ENCODE measurements around the gene ARAP1. TPM values are rescaled to one million over a fixed set of nuclear protein-coding genes. Genes with fewer than 3 reads are reported as not detected.

The ARAP1 gene
- total RNA-seq, 1 experiment from 2014 or later: 86.2 TPM

DNA sequence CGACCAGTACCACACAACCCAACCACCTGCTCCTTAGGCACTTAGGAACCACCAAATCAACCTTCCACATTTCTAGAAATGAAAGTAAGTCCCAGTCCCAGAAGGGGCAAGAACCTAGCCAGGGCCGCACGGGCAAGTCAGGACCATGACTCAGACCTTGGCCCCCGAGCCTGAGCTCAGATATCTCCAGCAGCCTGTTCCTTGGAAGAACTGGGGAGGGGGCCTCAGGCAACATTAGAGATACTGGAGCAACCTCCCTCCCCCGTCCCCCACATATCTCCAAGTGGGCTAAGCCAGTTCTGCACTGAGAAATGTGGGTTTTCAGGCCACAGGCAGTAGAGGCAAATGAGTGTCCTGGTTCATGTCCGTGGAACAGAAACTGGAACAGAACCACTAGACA, 7.7 kb downstream of the ARAP1 start:
- no peak for ATAC-seq
- CTCF ChIA-PET: no interaction called here
- POLR2A ChIA-PET (ENCODE audit: unreplicated experiment): no interaction called here

DNA sequence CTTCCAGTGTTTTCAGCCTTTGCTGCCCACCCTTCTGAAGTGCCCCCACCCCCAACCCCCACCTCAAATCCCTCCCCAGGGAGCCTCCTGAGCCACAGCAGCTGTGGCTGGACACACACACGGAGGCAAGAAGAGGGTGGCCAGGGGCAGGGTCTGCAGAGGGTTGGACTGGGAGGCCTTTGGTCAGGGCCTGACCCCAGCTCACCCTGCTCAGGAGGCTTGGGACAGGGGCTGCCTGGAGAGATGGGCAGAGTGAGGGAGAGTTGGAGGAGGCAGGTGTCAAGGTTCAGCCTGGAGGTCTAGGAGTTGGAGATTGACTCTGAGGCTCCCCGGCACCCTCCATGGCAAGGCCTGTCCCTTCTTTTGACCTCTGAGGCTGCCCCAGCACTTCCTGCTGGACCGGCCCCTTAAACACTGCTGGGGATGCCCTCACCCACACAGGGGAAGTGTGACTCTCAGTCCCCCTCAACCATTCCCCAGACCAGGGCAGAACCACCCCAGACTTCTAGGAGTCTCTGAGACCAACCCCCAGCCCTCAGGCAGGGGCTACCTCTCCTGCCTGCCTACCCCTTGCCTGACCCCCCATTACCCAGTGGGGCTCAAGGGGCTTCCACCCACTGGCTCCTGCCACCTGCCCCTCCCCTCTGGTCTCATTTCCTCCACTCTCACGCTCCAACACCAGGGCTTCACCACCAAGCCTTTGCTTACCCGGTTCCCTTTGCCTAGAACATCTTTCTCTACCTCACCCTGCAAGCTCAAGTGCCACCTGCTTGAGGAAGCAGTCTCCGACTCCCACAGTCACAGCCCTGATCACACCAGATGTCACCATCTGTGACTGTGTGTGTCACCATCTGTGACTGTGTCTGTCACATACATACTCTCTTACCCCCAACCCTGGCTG, 8.6 kb downstream of the ARAP1 start:
- Histone ChIP-seq H3K36me3 (ENCODE audit: low read depth, low read length) (no peaks in the 10 kb centered on the region), H3K9me3 (ENCODE audit: low read length) (no peaks in the 10 kb centered on the region), H3F3A (ENCODE audit: low read length, unreplicated experiment) (no peaks in the 10 kb centered on the region), H3K4me2 (ENCODE audit: low read length) (no peak overlapping the region), H3K4me1 (ENCODE audit: insufficient read depth, low read length) (peaks cover 26% of the 10 kb centered on the region), H3K79me2 (ENCODE audit: low read length) (peaks cover 56% of the 10 kb centered on the region), H3K9me2 (replicated peaks; ENCODE audit: low read length) (no peaks in the 10 kb centered on the region), H3K27me3 (ENCODE audit: low read length) (no peaks in the 10 kb centered on the region), H3K4me3 (ENCODE audit: low read length) (no peak overlapping the region), H2AFZ (ENCODE audit: low read length) (no peak overlapping the region), H4K20me1 (ENCODE audit: low read length) (no peaks in the 10 kb centered on the region), H3K9ac (ENCODE audit: low read length) (no peak overlapping the region), H3K27ac (ENCODE audit: low read length) (no peak overlapping the region)
- TF ChIP-seq EZH2 (IDR thresholded peaks at IDR 0.05; ENCODE audit: low read length, unreplicated experiment) (no peak), EZH2phosphoT487 (IDR thresholded peaks at IDR 0.05; ENCODE audit: borderline replicate concordance, low read length) (no peak)
- TF ChIP-seq, protein P1, sequence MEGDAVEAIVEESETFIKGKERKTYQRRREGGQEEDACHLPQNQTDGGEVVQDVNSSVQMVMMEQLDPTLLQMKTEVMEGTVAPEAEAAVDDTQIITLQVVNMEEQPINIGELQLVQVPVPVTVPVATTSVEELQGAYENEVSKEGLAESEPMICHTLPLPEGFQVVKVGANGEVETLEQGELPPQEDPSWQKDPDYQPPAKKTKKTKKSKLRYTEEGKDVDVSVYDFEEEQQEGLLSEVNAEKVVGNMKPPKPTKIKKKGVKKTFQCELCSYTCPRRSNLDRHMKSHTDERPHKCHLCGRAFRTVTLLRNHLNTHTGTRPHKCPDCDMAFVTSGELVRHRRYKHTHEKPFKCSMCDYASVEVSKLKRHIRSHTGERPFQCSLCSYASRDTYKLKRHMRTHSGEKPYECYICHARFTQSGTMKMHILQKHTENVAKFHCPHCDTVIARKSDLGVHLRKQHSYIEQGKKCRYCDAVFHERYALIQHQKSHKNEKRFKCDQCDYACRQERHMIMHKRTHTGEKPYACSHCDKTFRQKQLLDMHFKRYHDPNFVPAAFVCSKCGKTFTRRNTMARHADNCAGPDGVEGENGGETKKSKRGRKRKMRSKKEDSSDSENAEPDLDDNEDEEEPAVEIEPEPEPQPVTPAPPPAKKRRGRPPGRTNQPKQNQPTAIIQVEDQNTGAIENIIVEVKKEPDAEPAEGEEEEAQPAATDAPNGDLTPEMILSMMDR (conservative IDR thresholded peaks at IDR 0.05; ENCODE audit: low read depth, low read length): no peak
- ChIA-PET CTCF (no interaction called here), POLR2A (ENCODE audit: unreplicated experiment) (no interaction called here)
- ATAC-seq: no peak
- DNase-seq: no peak
- no TSS peak for BruUV-seq (replicated peaks)
- intact Hi-C loops (cut with micrococcal nuclease): no loop called here

More for the DNA sequence above, 7.7 kb downstream of the ARAP1 start:
- H3K9ac ChIP-seq (ENCODE audit: low read length): no peak overlapping the region
- H2AFZ ChIP-seq (ENCODE audit: low read length): no peak overlapping the region
- BruUV-seq (replicated peaks): no TSS peak
- no peaks in the 10 kb centered on the region for H3F3A ChIP-seq (ENCODE audit: low read length, unreplicated experiment)
- TF ChIP-seq, protein P1 (conservative IDR thresholded peaks at IDR 0.05; ENCODE audit: low read depth, low read length): no peak
- TF ChIP-seq EZH2phosphoT487 (IDR thresholded peaks at IDR 0.05; ENCODE audit: borderline replicate concordance, low read length): no peak
- no peak for TF ChIP-seq EZH2 (IDR thresholded peaks at IDR 0.05; ENCODE audit: low read length, unreplicated experiment)
- H3K27ac ChIP-seq (ENCODE audit: low read length): no peak overlapping the region
- no peaks in the 10 kb centered on the region for H4K20me1 ChIP-seq (ENCODE audit: low read length)
- no peak overlapping the region for H3K4me2 ChIP-seq (ENCODE audit: low read length)
- H3K9me2 ChIP-seq (replicated peaks; ENCODE audit: low read length): no peaks in the 10 kb centered on the region
- intact Hi-C loops (cut with micrococcal nuclease): no loop called here
- no peak overlapping the region for H3K4me3 ChIP-seq (ENCODE audit: low read length)
- H3K79me2 ChIP-seq (ENCODE audit: low read length): peaks cover 56% of the 10 kb centered on the region
- no peaks in the 10 kb centered on the region for H3K27me3 ChIP-seq (ENCODE audit: low read length)
- no peak for DNase-seq
- H3K4me1 ChIP-seq (ENCODE audit: insufficient read depth, low read length): peaks cover 21% of the 10 kb centered on the region
- H3K36me3 ChIP-seq (ENCODE audit: low read depth, low read length): no peaks in the 10 kb centered on the region
- no peaks in the 10 kb centered on the region for H3K9me3 ChIP-seq (ENCODE audit: low read length)

All from PC-3 (cell line).